Neural cell (in vitro differentiated cells): ENCODE measurements around the gene C9orf78. TPM values are rescaled to one million over a fixed set of nuclear protein-coding genes. Genes with fewer than 3 reads are reported as not detected.

Experiments
- H2AFZ ChIP-seq: fragments of 200-600, 300-800 bp; sonication (generic), shearing (Covaris generic); 2 replicates; pipeline ENCODE4 v1.6.0; 2014; ENCODE audit warnings: low read depth, mild to moderate bottlenecking, antibody characterized with exemption, low read length, moderate library complexity
- H3F3A ChIP-seq: fragments of 200-600 bp; shearing (Covaris generic); 2 replicates; pipeline ENCODE4 v1.6.1; 2016; ENCODE audit warnings: mild to moderate bottlenecking, moderate library complexity, mixed read lengths, antibody characterized with exemption, low read length; ENCODE audit not compliant: insufficient read depth, poor library complexity, severe bottlenecking
- H3K27ac ChIP-seq: fragments of 200-600, 300-800 bp; sonication (generic), shearing (Covaris generic); 2 replicates; pipeline ENCODE4 v1.5.1; 2014; ENCODE audit warnings: mild to moderate bottlenecking, low read length, moderate library complexity
- H3K27me3 ChIP-seq: fragments of 300-800, 200-600 bp; sonication (generic), shearing (Covaris generic); 2 replicates; pipeline ENCODE4 v1.6.0; 2014; ENCODE audit warnings: mild to moderate bottlenecking, low read depth, low read length, moderate library complexity; ENCODE audit not compliant: insufficient read depth
- H3K36me3 ChIP-seq: fragments of 300-800, 200-600 bp; sonication (generic), shearing (Covaris generic); 2 replicates; pipeline ENCODE4 v1.5.1; 2014; ENCODE audit warnings: mild to moderate bottlenecking, antibody characterized with exemption, low read length, moderate library complexity; ENCODE audit not compliant: insufficient read depth
- H3K4me2 ChIP-seq: fragments of 300-800, 200-600 bp; sonication (generic), shearing (Covaris generic); 2 replicates; pipeline ENCODE4 v1.6.0; 2014; ENCODE audit warnings: mild to moderate bottlenecking, low read length
- H3K4me3 ChIP-seq: fragments of 300-800, 200-600 bp; sonication (generic), shearing (Covaris generic); 2 replicates; pipeline ENCODE4 v1.5.1; 2014; ENCODE audit warnings: mild to moderate bottlenecking, low read length, moderate library complexity
- H3K79me2 ChIP-seq: fragments of 200-600 bp; shearing (Covaris generic); replicated peaks from 2 replicates; pipeline ENCODE4 v1.6.0; 2014; ENCODE audit warnings: mild to moderate bottlenecking, low read length, moderate library complexity; ENCODE audit not compliant: insufficient read depth
- H3K9ac ChIP-seq: fragments of 300-800, 200-600 bp; sonication (generic), shearing (Covaris generic); 2 replicates; pipeline ENCODE4 v1.6.1; 2016; ENCODE audit warnings: mild to moderate bottlenecking, low read length, mixed read lengths
- H3K9me2 ChIP-seq: fragments of 200-600 bp; shearing (Covaris generic); 2 replicates; pipeline ENCODE4 v1.6.1; 2016; ENCODE audit warnings: mild to moderate bottlenecking, low read length, mixed read lengths; ENCODE audit not compliant: insufficient read depth
- H3K9me3 ChIP-seq: fragments of 200-600, 300-800 bp; sonication (generic), shearing (Covaris generic); 2 replicates; pipeline ENCODE4 v1.6.1; 2016; ENCODE audit warnings: mild to moderate bottlenecking, mixed run types, low read length, moderate library complexity, mixed read lengths
- H4K20me1 ChIP-seq: fragments of 200-600 bp; shearing (Covaris generic); 2 replicates; pipeline ENCODE4 v1.6.1; 2016; ENCODE audit warnings: mild to moderate bottlenecking, mixed run types; ENCODE audit not compliant: insufficient read depth
- EP300 ChIP-seq: fragments of 450-650 bp; conservative IDR thresholded peaks from 2 replicates; pipeline ENCODE4 v1.6.1; 2014; ENCODE audit warnings: antibody characterized with exemption, mild to moderate bottlenecking, moderate library complexity; ENCODE audit not compliant: poor library complexity, severe bottlenecking
- EZH2 ChIP-seq: fragments of 200-600, 300-800 bp; shearing (Covaris generic), sonication (generic); IDR thresholded peaks from 2 replicates; pipeline ENCODE4 v1.6.1; 2014; ENCODE audit warnings: antibody characterized with exemption, low read length, borderline replicate concordance, mild to moderate bottlenecking; ENCODE audit not compliant: insufficient read depth, poor library complexity, severe bottlenecking
- MXI1 ChIP-seq: fragments of 450-650 bp; conservative IDR thresholded peaks from 2 replicates; pipeline ENCODE4 v1.6.1; 2014; ENCODE audit warnings: antibody characterized with exemption, mild to moderate bottlenecking; ENCODE audit not compliant: poor library complexity, severe bottlenecking
- POLR2AphosphoS5 ChIP-seq: IDR thresholded peaks from 2 replicates; pipeline ENCODE4 v1.6.1; 2012
- RAD21 ChIP-seq: fragments of 450-650 bp; conservative IDR thresholded peaks from 2 replicates; pipeline ENCODE4 v1.6.1; 2014; ENCODE audit warnings: antibody characterized with exemption, mild to moderate bottlenecking, moderate library complexity
- SMC3 ChIP-seq: fragments of 450-650 bp; conservative IDR thresholded peaks from 2 replicates; pipeline ENCODE4 v1.6.1; 2014; ENCODE audit warnings: antibody characterized with exemption, mild to moderate bottlenecking, moderate library complexity; ENCODE audit not compliant: poor library complexity
- TAF1 ChIP-seq: IDR thresholded peaks from 2 replicates; pipeline ENCODE4 v1.6.1; 2012; ENCODE audit warnings: low read depth
- polyA plus RNA-seq: library from polyadenylated mRNA; depleted of rRNA; stranded (reverse); fragments of >200 nt; gene quantifications from 2 replicates; pipeline ENCODE4 v1.2.3, GENCODE V29; 2014
- TF ChIP-seq, protein P1 (sequence below): IDR thresholded peaks from 2 replicates; pipeline ENCODE4 v1.6.1; 2012; ENCODE audit warnings: borderline replicate concordance
- TF ChIP-seq, protein P2 (sequence below): fragments of 450-650 bp; IDR thresholded peaks from 2 replicates; pipeline ENCODE4 v1.5.1; 2014; ENCODE audit warnings: antibody characterized with exemption, mild to moderate bottlenecking, moderate library complexity; ENCODE audit not compliant: poor library complexity, severe bottlenecking

The C9orf78 gene
- polyA plus RNA-seq, 1 donor from 2014 or later = 91.3 TPM

DNA sequence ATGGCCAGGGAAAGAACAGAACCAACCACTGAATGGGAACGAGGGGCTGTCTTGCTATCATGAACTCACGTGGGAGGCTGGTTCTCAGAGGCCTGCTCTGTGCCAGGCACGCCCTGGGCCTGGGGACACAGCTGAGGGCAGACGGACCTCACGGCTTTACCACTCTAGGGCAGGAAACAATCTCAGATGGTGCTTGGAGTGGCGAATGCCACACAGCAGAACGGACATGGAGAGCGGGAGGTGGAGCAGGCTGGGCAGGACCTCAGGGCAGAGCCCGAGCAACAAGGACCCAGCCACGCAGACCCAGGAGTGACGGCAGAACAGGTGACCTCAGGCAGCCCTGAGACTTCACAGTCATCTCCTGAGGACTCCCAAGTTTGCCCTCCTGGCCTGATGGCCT lies 19.8 kb downstream of the C9orf78 start:
- H3K36me3 ChIP-seq = peaks cover 4% of the 10 kb centered on the region
- no peak overlapping the region for H3K4me2 ChIP-seq
- no peaks in the 10 kb centered on the region for H3F3A ChIP-seq
- H4K20me1 ChIP-seq = no peaks in the 10 kb centered on the region
- no peak overlapping the region for H3K4me3 ChIP-seq
- H3K27me3 ChIP-seq = no peaks in the 10 kb centered on the region
- H3K9me3 ChIP-seq = no peaks in the 10 kb centered on the region
- no peak overlapping the region for H3K9ac ChIP-seq
- no peak overlapping the region for H2AFZ ChIP-seq
- peaks cover 3% of the 10 kb centered on the region for H3K79me2 ChIP-seq
- no peaks in the 10 kb centered on the region for H3K9me2 ChIP-seq
- TF ChIP-seq TAF1 (no peak), MXI1 (no peak), EZH2 (no peak), POLR2AphosphoS5 (no peak)
- TF ChIP-seq, protein P1, sequence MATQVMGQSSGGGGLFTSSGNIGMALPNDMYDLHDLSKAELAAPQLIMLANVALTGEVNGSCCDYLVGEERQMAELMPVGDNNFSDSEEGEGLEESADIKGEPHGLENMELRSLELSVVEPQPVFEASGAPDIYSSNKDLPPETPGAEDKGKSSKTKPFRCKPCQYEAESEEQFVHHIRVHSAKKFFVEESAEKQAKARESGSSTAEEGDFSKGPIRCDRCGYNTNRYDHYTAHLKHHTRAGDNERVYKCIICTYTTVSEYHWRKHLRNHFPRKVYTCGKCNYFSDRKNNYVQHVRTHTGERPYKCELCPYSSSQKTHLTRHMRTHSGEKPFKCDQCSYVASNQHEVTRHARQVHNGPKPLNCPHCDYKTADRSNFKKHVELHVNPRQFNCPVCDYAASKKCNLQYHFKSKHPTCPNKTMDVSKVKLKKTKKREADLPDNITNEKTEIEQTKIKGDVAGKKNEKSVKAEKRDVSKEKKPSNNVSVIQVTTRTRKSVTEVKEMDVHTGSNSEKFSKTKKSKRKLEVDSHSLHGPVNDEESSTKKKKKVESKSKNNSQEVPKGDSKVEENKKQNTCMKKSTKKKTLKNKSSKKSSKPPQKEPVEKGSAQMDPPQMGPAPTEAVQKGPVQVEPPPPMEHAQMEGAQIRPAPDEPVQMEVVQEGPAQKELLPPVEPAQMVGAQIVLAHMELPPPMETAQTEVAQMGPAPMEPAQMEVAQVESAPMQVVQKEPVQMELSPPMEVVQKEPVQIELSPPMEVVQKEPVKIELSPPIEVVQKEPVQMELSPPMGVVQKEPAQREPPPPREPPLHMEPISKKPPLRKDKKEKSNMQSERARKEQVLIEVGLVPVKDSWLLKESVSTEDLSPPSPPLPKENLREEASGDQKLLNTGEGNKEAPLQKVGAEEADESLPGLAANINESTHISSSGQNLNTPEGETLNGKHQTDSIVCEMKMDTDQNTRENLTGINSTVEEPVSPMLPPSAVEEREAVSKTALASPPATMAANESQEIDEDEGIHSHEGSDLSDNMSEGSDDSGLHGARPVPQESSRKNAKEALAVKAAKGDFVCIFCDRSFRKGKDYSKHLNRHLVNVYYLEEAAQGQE = no peak
- TF ChIP-seq, protein P2, sequence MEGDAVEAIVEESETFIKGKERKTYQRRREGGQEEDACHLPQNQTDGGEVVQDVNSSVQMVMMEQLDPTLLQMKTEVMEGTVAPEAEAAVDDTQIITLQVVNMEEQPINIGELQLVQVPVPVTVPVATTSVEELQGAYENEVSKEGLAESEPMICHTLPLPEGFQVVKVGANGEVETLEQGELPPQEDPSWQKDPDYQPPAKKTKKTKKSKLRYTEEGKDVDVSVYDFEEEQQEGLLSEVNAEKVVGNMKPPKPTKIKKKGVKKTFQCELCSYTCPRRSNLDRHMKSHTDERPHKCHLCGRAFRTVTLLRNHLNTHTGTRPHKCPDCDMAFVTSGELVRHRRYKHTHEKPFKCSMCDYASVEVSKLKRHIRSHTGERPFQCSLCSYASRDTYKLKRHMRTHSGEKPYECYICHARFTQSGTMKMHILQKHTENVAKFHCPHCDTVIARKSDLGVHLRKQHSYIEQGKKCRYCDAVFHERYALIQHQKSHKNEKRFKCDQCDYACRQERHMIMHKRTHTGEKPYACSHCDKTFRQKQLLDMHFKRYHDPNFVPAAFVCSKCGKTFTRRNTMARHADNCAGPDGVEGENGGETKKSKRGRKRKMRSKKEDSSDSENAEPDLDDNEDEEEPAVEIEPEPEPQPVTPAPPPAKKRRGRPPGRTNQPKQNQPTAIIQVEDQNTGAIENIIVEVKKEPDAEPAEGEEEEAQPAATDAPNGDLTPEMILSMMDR = no peak
- no peak overlapping the region for H3K27ac ChIP-seq

DNA sequence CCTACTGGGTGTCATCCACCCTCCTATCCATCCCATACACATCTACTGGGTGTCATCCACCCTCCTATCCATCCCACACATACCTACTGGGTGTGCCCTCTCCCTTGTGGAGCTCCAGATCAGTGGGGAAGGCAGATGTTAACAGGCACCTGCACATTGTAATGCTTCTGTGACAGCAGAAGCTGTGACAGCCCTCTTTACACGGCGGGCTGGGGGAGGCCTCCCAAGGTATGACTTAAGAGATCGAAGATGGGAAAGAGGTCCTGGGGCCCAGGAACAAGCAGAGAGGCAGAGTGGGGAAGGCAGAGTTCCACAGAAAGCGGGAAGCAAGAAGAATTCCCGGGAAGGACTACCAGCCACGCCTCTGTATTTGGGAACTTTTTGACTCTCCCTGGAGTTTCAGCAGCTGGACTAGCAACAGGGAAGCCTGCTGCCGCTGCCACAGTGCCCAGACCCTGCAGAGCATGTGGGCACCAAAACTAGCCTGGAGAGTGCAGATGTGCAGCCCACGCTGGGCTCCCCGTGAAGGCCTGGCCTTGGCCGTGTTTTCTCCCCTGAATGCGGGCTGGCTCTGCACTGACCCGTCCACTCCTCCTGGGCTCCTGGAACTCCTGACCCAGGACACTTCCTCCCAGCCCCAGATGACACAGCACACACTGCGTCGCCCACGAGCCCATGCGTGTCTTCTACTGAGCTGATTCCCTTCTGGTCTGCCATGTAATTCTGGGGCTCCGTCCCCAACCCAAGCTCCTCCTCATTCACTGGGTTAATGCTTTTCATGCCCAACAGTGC lies 20.4 kb downstream of the C9orf78 start:
- H2AFZ ChIP-seq = no peak overlapping the region
- no peaks in the 10 kb centered on the region for H4K20me1 ChIP-seq
- H3F3A ChIP-seq = no peaks in the 10 kb centered on the region
- no peaks in the 10 kb centered on the region for H3K9me2 ChIP-seq
- no peak overlapping the region for H3K4me3 ChIP-seq
- peaks cover 4% of the 10 kb centered on the region for H3K36me3 ChIP-seq
- H3K79me2 ChIP-seq = peaks cover 3% of the 10 kb centered on the region
- no peak overlapping the region for H3K9ac ChIP-seq
- peak overlapping the region; percentile 12 for H3K27ac ChIP-seq
- TF ChIP-seq EP300 = no peak
- no peak for TF ChIP-seq POLR2AphosphoS5
- TF ChIP-seq, protein P2 = no peak
- TF ChIP-seq RAD21 = no peak
- TF ChIP-seq EZH2 = no peak
- TF ChIP-seq TAF1 = no peak
- TF ChIP-seq MXI1 = no peak
- TF ChIP-seq, protein P1 = no peak
- no peak for TF ChIP-seq SMC3
- H3K27me3 ChIP-seq = no peaks in the 10 kb centered on the region
- no peaks in the 10 kb centered on the region for H3K9me3 ChIP-seq
- H3K4me2 ChIP-seq = no peak overlapping the region
